K562 (cell line): Measurements from ENCODE around the gene PDE11A. TPM values are rescaled to one million over a fixed set of nuclear protein-coding genes. Genes with fewer than 3 reads are reported as not detected.
A peak's percentile ranks its signal among the peaks of the same experiment; 100 is the strongest.

Experiments
- BACH1 ChIP-seq: fragments of 200-800 bp; sonication (Bioruptor generic); IDR thresholded peaks from 2 replicates; pipeline ENCODE4 v1.6.1; 2016; ENCODE audit warnings: missing genetic modification characterization, missing compliant biosample characterization
- CHAMP1 ChIP-seq: fragments of 450-650 bp; IDR thresholded peaks from 2 replicates; pipeline ENCODE4 v1.6.1; 2016; ENCODE audit warnings: mild to moderate bottlenecking
- CHCHD3 ChIP-seq: fragments of 250-450 bp; sonication (Bioruptor Pico); IDR thresholded peaks from 2 replicates; pipeline ENCODE4 v2.1.2; 2022; ENCODE audit warnings: mild to moderate bottlenecking
- E2F1 ChIP-seq: sonication (generic); formaldehyde crosslinking; IDR thresholded peaks from 2 replicates; pipeline ENCODE4 v1.8.1; 2023; ENCODE audit warnings: mild to moderate bottlenecking, missing genetic modification reagents, moderate library complexity
- FOXM1 ChIP-seq, 2 experiments: fragments of 450-650 bp in 1 of 2; sonication (generic) in 1 of 2; formaldehyde crosslinking in 1 of 2; IDR thresholded peaks; 2 replicates each; pipeline versions ENCODE4 v1.6.1 to v1.9.0; 2017 to 2022; ENCODE audit warnings: low read depth in 2 of 2, mild to moderate bottlenecking in 2 of 2, missing genetic modification reagents in 1 of 2, moderate library complexity in 1 of 2
- HMGN3 ChIP-seq: IDR thresholded peaks from 2 replicates; pipeline ENCODE4 v1.6.1; 2011; ENCODE audit warnings: borderline replicate concordance, low read depth, mild to moderate bottlenecking, mixed read lengths, low read length; ENCODE audit not compliant: insufficient read length; ENCODE audit errors: extremely low read depth
- HOMEZ ChIP-seq: fragments of 250-450 bp; sonication (Bioruptor Pico); IDR thresholded peaks from 2 replicates; pipeline ENCODE4 v1.4.0; 2020; ENCODE audit warnings: mild to moderate bottlenecking, moderate library complexity
- MCM2 ChIP-seq: fragments of 450-650 bp; IDR thresholded peaks from 2 replicates; pipeline ENCODE4 v1.6.1; 2017; ENCODE audit warnings: low read depth, mild to moderate bottlenecking
- MXD1 ChIP-seq: fragments of 250-450 bp; sonication (Bioruptor Pico); IDR thresholded peaks from 2 replicates; pipeline ENCODE4 v1.8.0; 2021; ENCODE audit warnings: borderline replicate concordance, mild to moderate bottlenecking, moderate library complexity; ENCODE audit not compliant: poor library complexity, severe bottlenecking
- PHTF2 ChIP-seq: fragments of 250-450 bp; sonication (Bioruptor Pico); IDR thresholded peaks from 2 replicates; pipeline ENCODE4 v1.5.0; 2021; ENCODE audit warnings: mild to moderate bottlenecking
- POLR2AphosphoS2 ChIP-seq: IDR thresholded peaks from 2 replicates; pipeline ENCODE4 v1.6.1; 2012; ENCODE audit warnings: low read length, improper control_type of control experiment
- RB1 ChIP-seq: fragments of 450-650 bp; IDR thresholded peaks from 2 replicates; pipeline ENCODE4 v1.6.1; 2017; ENCODE audit warnings: low read depth, mild to moderate bottlenecking
- RBM22 ChIP-seq: fragments of 200-400 bp; formaldehyde crosslinking; IDR thresholded peaks from 2 replicates; pipeline ENCODE4 v1.6.1; 2018; ENCODE audit warnings: low read length, low read depth; ENCODE audit not compliant: poor library complexity, severe bottlenecking
- SP2 ChIP-seq: IDR thresholded peaks from 2 replicates; pipeline ENCODE4 v1.6.1; 2011; ENCODE audit warnings: mild to moderate bottlenecking, low read depth, low read length, moderate library complexity; ENCODE audit not compliant: poor library complexity, severe bottlenecking; ENCODE audit errors: extremely low read depth
- TAF7 ChIP-seq: fragments of 450-650 bp; IDR thresholded peaks from 2 replicates; pipeline ENCODE4 v1.6.1; 2016; ENCODE audit warnings: missing genetic modification characterization, missing compliant biosample characterization
- TEAD4 ChIP-seq, 2 experiments: sonication (generic) in 1 of 2; formaldehyde crosslinking in 1 of 2; IDR thresholded peaks; 2 replicates each; pipeline versions ENCODE4 v1.6.1 to v1.8.0; 2012 to 2022; ENCODE audit warnings: borderline replicate concordance in 1 of 2, inconsistent platforms in 1 of 2, low read length in 1 of 2, mild to moderate bottlenecking in 1 of 2, missing genetic modification reagents in 1 of 2
- ZC3H4 ChIP-seq: sonication (generic); formaldehyde crosslinking; IDR thresholded peaks from 2 replicates; pipeline ENCODE4 v1.9.0; 2021; ENCODE audit warnings: missing genetic modification reagents, borderline replicate concordance
- ZNF12 ChIP-seq: sonication (generic); formaldehyde crosslinking; IDR thresholded peaks from 2 replicates; pipeline ENCODE4 v1.4.0; 2020; ENCODE audit warnings: mild to moderate bottlenecking, missing genetic modification reagents
- ZNF347 ChIP-seq: fragments of 450-650 bp; formaldehyde crosslinking; IDR thresholded peaks from 2 replicates; pipeline ENCODE4 v1.4.0; 2020; ENCODE audit warnings: low read depth, mild to moderate bottlenecking, moderate library complexity
- ZNF551 ChIP-seq: fragments of 250-450 bp; sonication (Bioruptor Pico); IDR thresholded peaks from 2 replicates; pipeline ENCODE4 v1.5.0; 2021; ENCODE audit warnings: mild to moderate bottlenecking, moderate library complexity
- ZNF696 ChIP-seq: fragments of 250-450 bp; sonication (Bioruptor Pico); conservative IDR thresholded peaks from 2 replicates; pipeline ENCODE4 v1.4.0; 2020; ENCODE audit warnings: mild to moderate bottlenecking, moderate library complexity
- polyA plus RNA-seq, 8 experiments: library from polyadenylated mRNA; depleted of rRNA in 4 of 8; stranded (reverse) in 5 of 8; unstranded in 3 of 8; fragments of >200 nt; fragmentation: Nextera tagmentation in 2 of 8; fragmentation: Illumina TruSeq in 1 of 8; extraction: Ambion mirVana in 2 of 8; extraction: Trizol in 1 of 8; gene quantifications; 2 replicates each; pipeline versions ENCODE4 v1.2.1 to v1.2.3, GENCODE V29; 2011 to 2014; ENCODE audit warnings: inconsistent platforms in 1 of 8, missing spikeins in 1 of 8
- total RNA-seq, 7 experiments: library from RNA; depleted of rRNA in 6 of 7; stranded (reverse); fragments of >200 nt in 6 of 7; fragmentation: Illumina TruSeq in 2 of 7; extraction: Trizol in 2 of 7; gene quantifications; 2 replicates each; pipeline versions ENCODE4 v1.2.1 to v1.2.3, GENCODE V29; 2011 to 2021; ENCODE audit warnings: low replicate concordance in 1 of 7

The PDE11A gene
- total and polyA plus RNA-seq, 9 of the 15 experiments (the other 6 are each of a cell fraction or from before 2014, with no cell fraction given), result 3.2 to 22.1 (median 5.7) TPM

GRCh38 chr2:178112202-178113152 lies 39.9 kb upstream of the PDE11A start, which contains the start of gene RBM45 (continued):
- no peak for TF ChIP-seq BACH1 (tag)
- peak; percentile 36 for TF ChIP-seq FOXM1 (IDR thresholded peaks at IDR 0.05; ENCODE audit: low read depth)
- peak; percentile 87 for TF ChIP-seq FOXM1 (CRISPR knock-in tag; IDR thresholded peaks at IDR 0.05; ENCODE audit: low read depth)
- no peak for TF ChIP-seq ZNF551 (CRISPR knock-in tag)
- TF ChIP-seq ZNF12 (CRISPR knock-in tag), result no peak
- TF ChIP-seq TEAD4 (IDR thresholded peaks at IDR 0.05; ENCODE audit: low read length), result peak; percentile 26; the same call in 1 of the 2 replicates
- TF ChIP-seq TEAD4 (CRISPR knock-in tag; IDR thresholded peaks at IDR 0.05; ENCODE audit: borderline replicate concordance), result no peak
- TF ChIP-seq PHTF2, result no peak
- peak; percentile 92 for TF ChIP-seq HMGN3
- peak; percentile 84 for TF ChIP-seq E2F1 (CRISPR knock-in tag)
- TF ChIP-seq POLR2AphosphoS2, result no peak
- peak; percentile 93 for TF ChIP-seq RB1
- no peak for TF ChIP-seq MCM2
- no peak for TF ChIP-seq ZNF347 (CRISPR knock-in tag)
- no peak for TF ChIP-seq ZNF696 (CRISPR knock-in tag)
- TF ChIP-seq CHCHD3 (CRISPR knock-in tag), result no peak
- no peak for TF ChIP-seq MXD1 (CRISPR knock-in tag)
- TF ChIP-seq RBM22, result peak; percentile 45
- TF ChIP-seq HOMEZ (CRISPR knock-in tag), result no peak
- peak; percentile 55; the same call in 1 of the 2 replicates for TF ChIP-seq TAF7 (tag)
- peak; percentile 94 for TF ChIP-seq SP2
- peak; percentile 99 for TF ChIP-seq CHAMP1
- no peak for TF ChIP-seq ZC3H4 (CRISPR knock-in tag)
